ENCODE measurements around the gene CCL20.

DNA sequence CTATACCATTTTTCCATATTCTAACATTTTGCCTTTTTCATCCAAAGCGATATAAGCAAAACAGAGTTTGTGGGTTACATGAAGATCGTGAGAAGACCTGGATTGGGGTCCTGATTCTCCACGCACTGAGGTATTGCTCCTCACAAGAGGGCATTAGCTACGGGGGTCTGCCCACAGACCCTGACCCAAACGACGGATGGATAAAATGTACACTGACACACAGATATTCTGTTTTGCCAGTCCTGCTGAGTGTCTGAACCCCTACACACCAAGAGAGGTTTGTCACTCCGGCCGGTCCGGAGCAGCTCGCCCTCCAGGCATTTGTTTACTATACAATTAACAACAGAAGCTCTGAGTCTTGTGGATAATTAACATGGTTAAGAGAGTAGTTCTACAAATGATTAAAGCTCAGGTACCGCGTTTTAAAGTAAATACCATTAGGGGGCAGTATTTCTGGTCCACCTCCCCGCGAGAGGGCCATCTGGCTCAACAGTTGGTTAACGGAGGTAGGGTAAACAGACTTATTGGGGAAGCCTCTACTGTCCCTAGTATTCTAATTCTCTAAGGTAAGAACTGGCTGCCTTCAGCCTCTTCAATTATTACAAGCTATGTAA, 39.5 kb upstream of the CCL20 start:
- TF ChIP-seq SRF (IDR thresholded peaks at IDR 0.05; ENCODE audit: low read depth, low read length) (no peak), BACH1 (IDR thresholded peaks at IDR 0.05; ENCODE audit: low read length) (no peak), POLR2AphosphoS5 (IDR thresholded peaks at IDR 0.05; ENCODE audit: low read depth, low read length) (no peak), CREB1 (IDR thresholded peaks at IDR 0.05) (no peak), JUN (IDR thresholded peaks at IDR 0.05; ENCODE audit: low read depth, low read length) (no peak), SP1 (IDR thresholded peaks at IDR 0.05; ENCODE audit: low read depth, low read length) (no peak), TEAD4 (IDR thresholded peaks at IDR 0.05; ENCODE audit: low read depth, low read length) (no peak), SIN3A (conservative IDR thresholded peaks at IDR 0.05 in 1 of 2, IDR thresholded peaks at IDR 0.05 in 1 of 2; ENCODE audit: low read depth in 1 of 2, low read length in 2 of 2) (no peak), JUND (IDR thresholded peaks at IDR 0.05; ENCODE audit: low read length) (no peak), ASH2L (IDR thresholded peaks at IDR 0.05; ENCODE audit: low read length) (no peak)
- TF ChIP-seq, protein P1, sequence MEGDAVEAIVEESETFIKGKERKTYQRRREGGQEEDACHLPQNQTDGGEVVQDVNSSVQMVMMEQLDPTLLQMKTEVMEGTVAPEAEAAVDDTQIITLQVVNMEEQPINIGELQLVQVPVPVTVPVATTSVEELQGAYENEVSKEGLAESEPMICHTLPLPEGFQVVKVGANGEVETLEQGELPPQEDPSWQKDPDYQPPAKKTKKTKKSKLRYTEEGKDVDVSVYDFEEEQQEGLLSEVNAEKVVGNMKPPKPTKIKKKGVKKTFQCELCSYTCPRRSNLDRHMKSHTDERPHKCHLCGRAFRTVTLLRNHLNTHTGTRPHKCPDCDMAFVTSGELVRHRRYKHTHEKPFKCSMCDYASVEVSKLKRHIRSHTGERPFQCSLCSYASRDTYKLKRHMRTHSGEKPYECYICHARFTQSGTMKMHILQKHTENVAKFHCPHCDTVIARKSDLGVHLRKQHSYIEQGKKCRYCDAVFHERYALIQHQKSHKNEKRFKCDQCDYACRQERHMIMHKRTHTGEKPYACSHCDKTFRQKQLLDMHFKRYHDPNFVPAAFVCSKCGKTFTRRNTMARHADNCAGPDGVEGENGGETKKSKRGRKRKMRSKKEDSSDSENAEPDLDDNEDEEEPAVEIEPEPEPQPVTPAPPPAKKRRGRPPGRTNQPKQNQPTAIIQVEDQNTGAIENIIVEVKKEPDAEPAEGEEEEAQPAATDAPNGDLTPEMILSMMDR (IDR thresholded peaks at IDR 0.05; ENCODE audit: control extremely low read depth in 1 of 3, insufficient read depth in 1 of 3, low read depth in 1 of 3, low read length in 3 of 3), result peak; percentile 36 to 66 (median 56)

Measured in H1 (cell line).